Cardiac fibroblast (primary cell): ENCODE data around the gene PHETA2.

Experiments
- DNase-seq, 2 donors: peaks; one replicate each; pipeline versions ENCODE4 v3.0.0 to v3.0.0-alpha.2; 2010; ENCODE audit warnings: low read depth in 2 of 2
- H3K4me3 ChIP-seq, 2 donors: replicated peaks in 1 of 2; 1 replicate in 1 of 2; 2 replicates in 1 of 2; pipeline ENCODE4 v1.5.1; 2011; ENCODE audit warnings: low read depth in 2 of 2, low read length in 2 of 2, mild to moderate bottlenecking in 2 of 2, moderate library complexity in 1 of 2
- TF ChIP-seq, protein P1 (sequence below): IDR thresholded peaks from one replicate; pipeline ENCODE4 v1.5.1; 2011; ENCODE audit warnings: low read depth, mild to moderate bottlenecking, low read length, inconsistent platforms

PHETA2 gene

DNA sequence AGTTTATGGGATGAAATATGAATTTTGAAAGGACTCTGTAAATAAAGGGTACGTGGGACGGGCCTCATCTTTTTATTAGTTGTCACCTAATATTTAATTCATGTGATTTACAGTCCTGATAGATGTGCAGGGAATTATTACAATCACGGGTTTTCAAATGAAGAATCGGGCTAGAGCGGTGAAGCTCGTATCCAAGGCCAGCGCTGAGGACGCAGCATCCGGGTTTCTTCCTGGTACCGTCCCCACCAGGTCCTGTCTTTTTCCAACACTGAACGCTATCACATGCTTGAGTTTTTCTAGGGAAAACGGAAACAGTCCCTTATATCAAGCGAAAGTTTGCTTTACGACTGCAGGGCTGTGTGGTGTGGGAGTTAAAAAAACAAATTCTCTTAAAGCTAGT lies 6.2 kb downstream of the PHETA2 start:
- TF ChIP-seq, protein P1, sequence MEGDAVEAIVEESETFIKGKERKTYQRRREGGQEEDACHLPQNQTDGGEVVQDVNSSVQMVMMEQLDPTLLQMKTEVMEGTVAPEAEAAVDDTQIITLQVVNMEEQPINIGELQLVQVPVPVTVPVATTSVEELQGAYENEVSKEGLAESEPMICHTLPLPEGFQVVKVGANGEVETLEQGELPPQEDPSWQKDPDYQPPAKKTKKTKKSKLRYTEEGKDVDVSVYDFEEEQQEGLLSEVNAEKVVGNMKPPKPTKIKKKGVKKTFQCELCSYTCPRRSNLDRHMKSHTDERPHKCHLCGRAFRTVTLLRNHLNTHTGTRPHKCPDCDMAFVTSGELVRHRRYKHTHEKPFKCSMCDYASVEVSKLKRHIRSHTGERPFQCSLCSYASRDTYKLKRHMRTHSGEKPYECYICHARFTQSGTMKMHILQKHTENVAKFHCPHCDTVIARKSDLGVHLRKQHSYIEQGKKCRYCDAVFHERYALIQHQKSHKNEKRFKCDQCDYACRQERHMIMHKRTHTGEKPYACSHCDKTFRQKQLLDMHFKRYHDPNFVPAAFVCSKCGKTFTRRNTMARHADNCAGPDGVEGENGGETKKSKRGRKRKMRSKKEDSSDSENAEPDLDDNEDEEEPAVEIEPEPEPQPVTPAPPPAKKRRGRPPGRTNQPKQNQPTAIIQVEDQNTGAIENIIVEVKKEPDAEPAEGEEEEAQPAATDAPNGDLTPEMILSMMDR: no peak
- H3K4me3 ChIP-seq: peak overlapping the region; percentile 73 to 86
- DNase-seq: peak; percentile 46 to 62

DNA sequence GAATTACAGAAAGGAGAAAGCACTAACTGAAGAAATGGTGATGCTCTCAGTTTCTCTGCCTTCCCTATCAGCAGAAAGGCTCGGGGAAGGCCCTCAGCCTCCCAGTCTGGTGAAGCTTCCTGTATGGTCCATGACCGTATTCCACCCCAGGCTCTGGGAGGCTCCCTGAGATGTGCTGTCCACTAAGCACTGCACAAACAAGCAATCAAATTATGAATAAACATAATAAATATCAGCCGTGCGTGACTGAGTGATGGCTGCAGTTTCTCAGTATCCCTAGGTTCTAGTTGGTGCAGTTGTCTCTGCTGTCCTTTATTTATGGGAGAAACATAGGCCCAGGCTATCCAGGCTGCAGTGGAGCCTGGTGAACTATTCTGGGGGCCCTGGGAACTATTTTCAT lies 9.1 kb downstream of the PHETA2 start:
- TF ChIP-seq, protein P1: no peak
- DNase-seq: no peak
- H3K4me3 ChIP-seq: no peak overlapping the region

DNA sequence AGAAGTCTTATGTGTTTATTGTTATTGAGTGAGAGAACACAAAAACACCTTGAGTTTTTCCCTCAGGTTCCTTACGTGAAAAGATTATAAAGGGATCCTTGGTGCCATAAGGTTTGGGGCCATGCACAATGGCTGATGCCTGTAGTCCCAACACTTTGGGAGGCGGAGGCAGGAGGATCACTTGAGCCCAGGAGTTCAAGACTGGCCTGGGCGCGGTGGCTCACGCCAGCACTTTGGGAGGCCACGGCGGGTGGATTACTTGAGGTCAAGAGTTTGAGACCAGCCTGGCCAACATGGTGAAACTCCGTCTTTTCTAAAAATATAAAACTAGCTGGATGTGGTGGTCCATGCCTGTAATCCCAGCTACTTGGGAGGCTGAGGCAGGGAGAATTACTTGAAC lies 10.8 kb downstream of the PHETA2 start:
- H3K4me3 ChIP-seq: no peak overlapping the region
- DNase-seq: no peak
- TF ChIP-seq, protein P1: no peak

DNA sequence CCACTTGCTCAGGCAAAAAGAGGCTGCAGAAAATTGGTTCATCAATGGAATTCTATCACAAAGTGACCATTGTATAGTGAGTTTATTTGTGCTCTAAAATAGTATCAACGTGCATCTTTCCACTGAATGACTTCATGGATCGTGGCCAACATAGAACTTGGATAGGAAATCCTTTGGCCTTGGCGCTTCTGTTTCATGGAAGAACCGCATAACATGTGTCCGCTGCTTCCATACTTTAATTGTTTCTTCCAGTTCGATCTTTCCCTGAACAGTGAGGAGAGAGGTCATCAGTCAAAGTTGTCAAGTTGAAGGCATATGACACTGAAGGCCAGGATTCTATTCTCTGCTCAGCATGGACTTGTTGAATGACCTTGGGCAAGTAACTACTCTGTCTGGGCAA lies 12.0 kb downstream of the PHETA2 start:
- DNase-seq: no peak
- no peak overlapping the region for H3K4me3 ChIP-seq
- TF ChIP-seq, protein P1: no peak

DNA sequence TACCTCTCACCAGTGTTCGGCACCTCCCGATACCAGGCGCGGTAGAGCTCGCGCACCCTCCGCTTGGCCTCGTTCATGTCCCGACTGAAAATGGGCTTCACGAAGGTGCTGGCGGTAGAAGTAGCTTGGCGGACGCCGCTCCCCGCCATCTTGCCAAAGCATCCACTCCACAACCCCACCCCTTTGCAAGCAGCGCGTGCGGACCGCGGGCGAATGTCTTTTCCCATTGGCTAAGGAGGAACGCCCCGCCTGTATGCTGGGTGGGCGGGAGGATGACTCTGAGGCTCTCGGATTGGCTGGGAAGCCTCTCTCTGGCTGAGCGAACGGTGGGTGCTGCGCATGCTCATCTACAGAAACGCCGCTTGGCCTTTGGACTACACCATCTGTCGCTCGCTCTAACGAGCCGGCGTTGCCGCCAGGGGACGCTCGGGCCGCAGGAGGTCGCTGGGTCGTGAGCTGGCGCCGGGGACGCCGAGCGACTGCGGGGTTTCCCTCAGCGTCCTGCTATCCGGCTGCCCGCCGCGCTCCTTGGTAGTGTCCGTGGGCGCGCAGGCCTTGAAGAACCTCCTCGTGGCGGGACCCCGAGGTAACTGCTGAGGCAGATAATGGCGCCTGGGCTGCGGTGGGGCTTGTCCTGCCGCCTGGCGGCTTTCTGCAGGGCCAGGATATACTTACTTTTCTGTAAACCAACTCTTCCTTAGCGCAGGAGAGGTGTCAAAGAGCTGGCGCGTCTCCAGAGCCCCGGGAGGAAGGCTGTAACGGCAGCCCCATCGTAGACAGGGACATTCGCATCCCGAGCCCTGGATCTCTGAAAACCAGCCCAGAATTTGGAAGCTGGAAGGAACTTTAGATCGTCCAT lies 16.8 kb downstream of the PHETA2 start, which contains the start of gene NDUFA6:
NDUFA6 (minus strand) TSS at position 177 of the 859 bp plus-strand sequence; CDS start at position 149, 28 bp downstream.
- peak within 1 kb of the TSS; percentile 93 to 96 for H3K4me3 ChIP-seq
- peak; percentile 99 for DNase-seq
- TF ChIP-seq, protein P1: peak; percentile 63

DNA sequence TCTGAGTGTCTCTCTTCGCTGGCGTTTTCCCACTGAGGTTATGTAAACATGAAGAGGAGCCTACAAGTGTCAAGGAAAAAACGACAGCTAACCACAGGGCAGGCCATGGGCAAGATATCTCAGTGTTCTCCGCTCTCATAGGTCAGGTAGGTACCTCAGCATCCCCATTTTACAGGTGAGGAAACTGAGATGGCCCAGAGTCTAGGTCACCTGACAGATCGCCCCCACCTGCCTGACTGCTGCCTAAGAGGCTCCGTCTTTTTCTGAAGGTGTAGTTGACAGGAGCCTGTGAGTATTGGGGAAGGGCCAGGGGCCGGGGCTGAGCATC lies 17.4 kb downstream of the PHETA2 start:
- peak overlapping the region; percentile 93 to 96 for H3K4me3 ChIP-seq
- TF ChIP-seq, protein P1: no peak
- no peak for DNase-seq
